B cell (primary cell): ENCODE results near the gene CRTC1.

ENCODE experiments used
- CTCF ChIP-seq: fragments of 200-600 bp; IDR thresholded peaks from one replicate; pipeline ENCODE4 v1.8.0; 2022; ENCODE audit warnings: antibody characterized with exemption, mild to moderate bottlenecking
- EZH2 ChIP-seq: IDR thresholded peaks from 2 replicates; pipeline ENCODE4 v1.6.1; 2012; ENCODE audit warnings: borderline replicate concordance, low read depth, mild to moderate bottlenecking, moderate library complexity, low read length; ENCODE audit not compliant: insufficient read depth, poor library complexity, severe bottlenecking

DNA sequence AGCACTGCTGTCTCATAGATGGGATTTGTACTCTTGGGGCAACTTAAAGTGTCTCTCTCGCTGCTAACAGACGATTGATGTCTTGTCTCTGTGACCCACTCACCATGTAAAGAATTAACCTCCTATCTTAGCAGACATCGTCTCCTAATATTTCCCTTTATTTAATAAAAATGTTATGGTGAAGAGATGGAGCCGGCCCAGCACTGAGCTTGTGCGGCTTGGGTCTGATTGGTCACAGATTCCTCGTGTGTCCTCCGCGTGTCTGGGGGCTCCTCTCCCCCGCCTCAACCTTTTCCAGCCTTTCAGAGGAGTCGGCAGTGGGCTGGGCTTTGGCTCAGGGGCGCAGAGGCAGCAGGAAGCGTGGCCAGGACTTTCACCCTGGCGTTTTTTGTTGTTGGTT, 13.2 kb upstream of the CRTC1 start:
- TF ChIP-seq CTCF, result no peak
- TF ChIP-seq EZH2, result no peak
